ENCODE data around the gene BUD13. TPM values are rescaled to one million over a fixed set of nuclear protein-coding genes. Genes with fewer than 3 reads are reported as not detected.

BUD13 gene
- total RNA-seq, 4 donors from 2014 or later: 9.7 to 18.8 (median 12.0) TPM

DNA sequence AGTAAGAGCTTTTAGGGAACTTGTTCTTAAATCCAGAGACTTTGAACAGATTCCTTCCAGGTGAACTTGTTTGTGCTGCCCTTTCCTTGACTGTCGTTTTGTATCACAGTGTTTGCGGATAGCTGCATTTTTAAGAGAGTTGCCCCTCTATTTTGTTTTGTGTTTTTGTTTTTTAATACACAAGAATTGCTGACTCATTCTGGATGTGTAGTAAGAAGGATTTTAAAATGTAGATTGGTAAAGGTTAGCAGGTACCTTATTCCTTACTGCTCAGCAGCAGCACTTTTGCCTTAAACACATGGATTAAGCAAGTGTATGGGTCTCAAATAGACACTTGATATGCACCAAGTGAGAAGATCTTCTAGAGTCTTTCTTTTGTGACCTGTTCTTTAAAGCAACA is 27.8 kb upstream of the BUD13 start:
- no peak for DNase-seq (ENCODE audit: low spot score)
- ATAC-seq (ENCODE audit: low FRiP score): no peak
- TF ChIP-seq CTCF (IDR thresholded peaks at IDR 0.05): no peak

GRCh38 chr11:116798368-116798767 is 25.6 kb upstream of the BUD13 start:
- ATAC-seq (ENCODE audit: low FRiP score): no peak
- DNase-seq (ENCODE audit: low spot score): no peak
- no peak for TF ChIP-seq CTCF (IDR thresholded peaks at IDR 0.05)

- ATAC-seq (ENCODE audit: low FRiP score) (no peak), DNase-seq (ENCODE audit: low spot score) (no peak)
- TF ChIP-seq CTCF (IDR thresholded peaks at IDR 0.05): no peak
Measured at GRCh38 chr11:116797816-116798215, 25.0 kb upstream of the BUD13 start.

DNA sequence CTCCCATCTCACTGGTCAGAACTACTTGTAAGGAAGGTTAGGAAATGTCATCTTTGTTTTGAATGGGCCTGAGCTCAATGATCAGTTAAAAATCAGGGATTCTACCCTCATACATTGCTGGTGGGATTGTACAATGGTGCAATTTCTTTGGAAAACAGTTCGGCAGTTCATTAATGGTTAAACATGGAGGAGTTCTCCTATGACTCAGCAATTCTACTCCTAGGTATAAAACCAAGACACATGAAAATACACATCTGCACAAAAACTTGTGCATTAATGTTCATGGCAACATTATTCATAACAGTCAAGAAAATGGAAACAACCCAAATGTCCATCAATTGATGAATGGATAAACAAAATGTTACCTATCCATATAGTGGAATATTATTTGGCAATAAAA is 23.8 kb upstream of the BUD13 start:
- DNase-seq (ENCODE audit: low spot score) (no peak), ATAC-seq (ENCODE audit: low FRiP score) (no peak)
- TF ChIP-seq CTCF (IDR thresholded peaks at IDR 0.05): no peak

- ATAC-seq (ENCODE audit: low FRiP score) (no peak), DNase-seq (ENCODE audit: low spot score) (no peak)
- TF ChIP-seq CTCF (IDR thresholded peaks at IDR 0.05): no peak
Measured at GRCh38 chr11:116794851-116795250, 22.1 kb upstream of the BUD13 start.

- DNase-seq (ENCODE audit: low spot score) (no peak), ATAC-seq (ENCODE audit: low FRiP score) (no peak)
Measured at GRCh38 chr11:116793772-116794097, 20.9 kb upstream of the BUD13 start.

More at GRCh38 chr11:116793772-116794097, 20.9 kb upstream of the BUD13 start:
- no peak for TF ChIP-seq CTCF (IDR thresholded peaks at IDR 0.05)
